H9 (cell line): ENCODE data around the gene ABCB1. TPM values are rescaled to one million over a fixed set of nuclear protein-coding genes. Genes with fewer than 3 reads are reported as not detected.

Experiments used
- DNase-seq: peaks from one replicate; pipeline ENCODE4 v3.0.0-alpha.2; 2017
- H2AFZ ChIP-seq: one replicate; pipeline ENCODE4 v1.6.1; 2013; ENCODE audit warnings: mild to moderate bottlenecking, low read length, control low read depth, moderate library complexity
- H2AK5ac ChIP-seq: 2 replicates; pipeline ENCODE4 v1.6.1; 2013; ENCODE audit warnings: low read length, control low read depth, mixed read lengths; ENCODE audit not compliant: insufficient read length
- H2BK120ac ChIP-seq: one replicate; pipeline ENCODE4 v1.6.1; 2013; ENCODE audit warnings: low read depth, mild to moderate bottlenecking, low read length, control low read depth, inconsistent platforms; ENCODE audit not compliant: poor library complexity, severe bottlenecking
- H2BK12ac ChIP-seq: 2 replicates; pipeline ENCODE4 v1.6.1; 2013; ENCODE audit warnings: low read length, control low read depth, mixed read lengths, low read depth; ENCODE audit not compliant: insufficient read length
- H2BK15ac ChIP-seq: 2 replicates; pipeline ENCODE4 v1.6.1; 2013; ENCODE audit warnings: low read depth, low read length, control low read depth
- H2BK20ac ChIP-seq: one replicate; pipeline ENCODE4 v1.6.1; 2013; ENCODE audit warnings: low read depth, mild to moderate bottlenecking, low read length, control low read depth, inconsistent platforms; ENCODE audit not compliant: poor library complexity, severe bottlenecking
- H2BK5ac ChIP-seq: 2 replicates; pipeline ENCODE4 v1.6.1; 2013; ENCODE audit warnings: low read length, control low read depth, mixed read lengths; ENCODE audit not compliant: insufficient read length
- H3K14ac ChIP-seq: 2 replicates; pipeline ENCODE4 v1.6.1; 2013; ENCODE audit warnings: low read length, control low read depth; ENCODE audit not compliant: insufficient read depth
- H3K18ac ChIP-seq: 2 replicates; pipeline ENCODE4 v1.6.1; 2013; ENCODE audit warnings: low read depth, mild to moderate bottlenecking, mixed read lengths, low read length, control low read depth; ENCODE audit not compliant: insufficient read length
- H3K23ac ChIP-seq: 2 replicates; pipeline ENCODE4 v1.6.1; 2013; ENCODE audit warnings: low read length, control low read depth, mixed read lengths, low read depth; ENCODE audit not compliant: insufficient read length
- H3K23me2 ChIP-seq: 2 replicates; pipeline ENCODE4 v1.6.1; 2013; ENCODE audit warnings: low read depth, mild to moderate bottlenecking, mixed read lengths, low read length, control low read depth; ENCODE audit not compliant: insufficient read length, poor library complexity, severe bottlenecking
- H3K27ac ChIP-seq: 2 replicates; pipeline ENCODE4 v1.5.1; 2013; ENCODE audit warnings: low read length, control low read depth, mixed read lengths, low read depth; ENCODE audit not compliant: insufficient read length
- H3K27me3 ChIP-seq: 2 replicates; pipeline ENCODE4 v1.6.1; 2013; ENCODE audit warnings: low read length, control low read depth, inconsistent platforms; ENCODE audit not compliant: insufficient read depth
- H3K4ac ChIP-seq: 2 replicates; pipeline ENCODE4 v1.6.1; 2013; ENCODE audit warnings: low read depth, mild to moderate bottlenecking, control low read depth, inconsistent platforms, low read length, moderate library complexity
- H3K4me1 ChIP-seq: 2 replicates; pipeline ENCODE4 v1.6.1; 2013; ENCODE audit warnings: low read length, control low read depth, inconsistent platforms; ENCODE audit not compliant: insufficient read depth
- H3K4me2 ChIP-seq: 2 replicates; pipeline ENCODE4 v1.6.1; 2013; ENCODE audit warnings: low read length, control low read depth, mixed read lengths; ENCODE audit not compliant: insufficient read length, insufficient read depth
- H3K56ac ChIP-seq: 2 replicates; pipeline ENCODE4 v1.6.1; 2013; ENCODE audit warnings: low read depth, mild to moderate bottlenecking, mixed read lengths, low read length, control low read depth; ENCODE audit not compliant: insufficient read length
- H3K79me1 ChIP-seq: 2 replicates; pipeline ENCODE4 v1.6.1; 2013; ENCODE audit warnings: low read depth, mild to moderate bottlenecking, moderate library complexity, low read length, control low read depth, inconsistent platforms; ENCODE audit not compliant: insufficient read depth, poor library complexity, severe bottlenecking
- H3K79me2 ChIP-seq: 2 replicates; pipeline ENCODE4 v1.6.1; 2013; ENCODE audit warnings: low read length, control low read depth, inconsistent platforms; ENCODE audit not compliant: insufficient read depth
- H3K9ac ChIP-seq: 2 replicates; pipeline ENCODE4 v1.6.1; 2013; ENCODE audit warnings: low read length, control low read depth, mixed read lengths; ENCODE audit not compliant: insufficient read length; ENCODE audit errors: extremely low read depth
- H3K9me3 ChIP-seq: one replicate; pipeline ENCODE4 v1.6.1; 2013; ENCODE audit warnings: low read depth, low read length, inconsistent platforms; ENCODE audit not compliant: control insufficient read depth
- H3T11ph ChIP-seq: one replicate; pipeline ENCODE4 v1.6.1; 2013; ENCODE audit warnings: mild to moderate bottlenecking, low read length, control low read depth, inconsistent platforms
- H4K20me1 ChIP-seq: one replicate; pipeline ENCODE4 v1.6.1; 2013; ENCODE audit not compliant: control insufficient read depth, insufficient read length, insufficient read depth
- H4K5ac ChIP-seq: 2 replicates; pipeline ENCODE4 v1.6.1; 2013; ENCODE audit warnings: low read depth, mild to moderate bottlenecking, mixed read lengths, low read length, control low read depth; ENCODE audit not compliant: insufficient read length
- H4K8ac ChIP-seq: replicated peaks from 2 replicates; pipeline ENCODE4 v1.6.1; 2013; ENCODE audit warnings: low read length, control low read depth, mixed read lengths, low read depth; ENCODE audit not compliant: insufficient read length
- H4K91ac ChIP-seq: 2 replicates; pipeline ENCODE4 v1.6.1; 2013; ENCODE audit warnings: low read depth, mild to moderate bottlenecking, moderate library complexity, mixed read lengths, low read length, control low read depth; ENCODE audit not compliant: insufficient read length
- H3K27ac Mint-ChIP-seq, 3 experiments: 2 replicates in 2 of 3; 3 replicates in 1 of 3; pipeline ENCODE4 v1.8.0; 2020 to 2021; ENCODE audit warnings: mixed read lengths in 3 of 3, mild to moderate bottlenecking in 1 of 3, moderate library complexity in 1 of 3
- H3K27me3 Mint-ChIP-seq: 2 replicates; pipeline ENCODE4 v1.8.0; 2021; ENCODE audit warnings: low read depth, mild to moderate bottlenecking, moderate library complexity, mixed read lengths
- H3K36me3 Mint-ChIP-seq, 3 experiments: 2 replicates in 2 of 3; 3 replicates in 1 of 3; pipeline ENCODE4 v1.8.0; 2020 to 2021; ENCODE audit warnings: low read depth in 3 of 3, mixed read lengths in 3 of 3; ENCODE audit not compliant: insufficient read depth in 1 of 3
- H3K4me1 Mint-ChIP-seq, 2 experiments: 2 replicates each; pipeline ENCODE4 v1.8.0; 2020; ENCODE audit warnings: mixed read lengths in 2 of 2
- H3K4me3 Mint-ChIP-seq, 2 experiments: 2 replicates in 1 of 2; 3 replicates in 1 of 2; pipeline ENCODE4 v1.8.0; 2020 to 2021; ENCODE audit warnings: mild to moderate bottlenecking in 2 of 2, mixed read lengths in 2 of 2, moderate library complexity in 1 of 2
- H3K9me3 Mint-ChIP-seq, 2 experiments: 2 replicates in 1 of 2; 3 replicates in 1 of 2; pipeline ENCODE4 v1.8.0; 2020; ENCODE audit warnings: mild to moderate bottlenecking in 2 of 2, mixed read lengths in 2 of 2, moderate library complexity in 1 of 2
- total RNA-seq: library from RNA; stranded (reverse); gene quantifications from 2 replicates; pipeline ENCODE4 v1.2.1, GENCODE V29; 2021
- TF ChIP-seq, protein P1 (sequence below): fragments of 200-600 bp; sonication (generic); conservative IDR thresholded peaks from 3 replicates; pipeline ENCODE4 v1.8.0; 2021; ENCODE audit warnings: antibody characterized with exemption, mild to moderate bottlenecking

The ABCB1 gene
- total RNA-seq, 1 experiment from 2014 or later: 0.33 TPM

- Histone ChIP-seq H2BK15ac (no peak overlapping the region), H3K4me2 (no peak overlapping the region), H2AK5ac (no peak overlapping the region), H3K27ac (no peak overlapping the region), H3K23ac (no peak overlapping the region), H3K79me1 (no peaks in the 10 kb centered on the region), H4K5ac (no peak overlapping the region), H4K8ac (no peak overlapping the region), H3K4me1 (no peaks in the 10 kb centered on the region), H3K27me3 (no peaks in the 10 kb centered on the region), H3T11ph (no peak overlapping the region), H2AFZ (no peak overlapping the region), H2BK12ac (no peak overlapping the region), H3K56ac (no peak overlapping the region), H3K23me2 (no peaks in the 10 kb centered on the region), H3K4ac (no peak overlapping the region), H3K14ac (no peak overlapping the region), H4K20me1 (no peaks in the 10 kb centered on the region), H2BK5ac (no peak overlapping the region), H2BK20ac (no peak overlapping the region), H3K79me2 (no peaks in the 10 kb centered on the region), H2BK120ac (no peak overlapping the region), H3K9me3 (no peaks in the 10 kb centered on the region), H3K18ac (no peak overlapping the region), H3K9ac (no peak overlapping the region), H4K91ac (no peak overlapping the region)
- TF ChIP-seq, protein P1, sequence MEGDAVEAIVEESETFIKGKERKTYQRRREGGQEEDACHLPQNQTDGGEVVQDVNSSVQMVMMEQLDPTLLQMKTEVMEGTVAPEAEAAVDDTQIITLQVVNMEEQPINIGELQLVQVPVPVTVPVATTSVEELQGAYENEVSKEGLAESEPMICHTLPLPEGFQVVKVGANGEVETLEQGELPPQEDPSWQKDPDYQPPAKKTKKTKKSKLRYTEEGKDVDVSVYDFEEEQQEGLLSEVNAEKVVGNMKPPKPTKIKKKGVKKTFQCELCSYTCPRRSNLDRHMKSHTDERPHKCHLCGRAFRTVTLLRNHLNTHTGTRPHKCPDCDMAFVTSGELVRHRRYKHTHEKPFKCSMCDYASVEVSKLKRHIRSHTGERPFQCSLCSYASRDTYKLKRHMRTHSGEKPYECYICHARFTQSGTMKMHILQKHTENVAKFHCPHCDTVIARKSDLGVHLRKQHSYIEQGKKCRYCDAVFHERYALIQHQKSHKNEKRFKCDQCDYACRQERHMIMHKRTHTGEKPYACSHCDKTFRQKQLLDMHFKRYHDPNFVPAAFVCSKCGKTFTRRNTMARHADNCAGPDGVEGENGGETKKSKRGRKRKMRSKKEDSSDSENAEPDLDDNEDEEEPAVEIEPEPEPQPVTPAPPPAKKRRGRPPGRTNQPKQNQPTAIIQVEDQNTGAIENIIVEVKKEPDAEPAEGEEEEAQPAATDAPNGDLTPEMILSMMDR: no peak
- H3K4me3 Mint-ChIP-seq: no peak overlapping the region
- no peaks in the 10 kb centered on the region for H3K27me3 Mint-ChIP-seq
- H3K9me3 Mint-ChIP-seq: no peaks in the 10 kb centered on the region
- H3K27ac Mint-ChIP-seq: no peak overlapping the region
- no peaks in the 10 kb centered on the region for H3K36me3 Mint-ChIP-seq
- no peak for DNase-seq
- peaks cover 0 to 5% of the 10 kb centered on the region in 2 experiments; a peak in 1 of 4 replicates for H3K4me1 Mint-ChIP-seq
Measured at GRCh38 chr7:87530126-87530525, 70.6 kb downstream of the ABCB1 start.
